Heart left ventricle (tissue), 13 donors: ENCODE data around the gene ADGRV1.

Experiments used
- CTCF ChIP-seq, 12 donors: fragments of 200-600 bp; sonication (generic) in 4 of 12; IDR thresholded peaks; one replicate each; pipeline versions ENCODE4 v1.5.0 to v1.8.0; 2018 to 2022; ENCODE audit warnings: antibody characterized with exemption in 12 of 12, mild to moderate bottlenecking in 5 of 12
- POLR2A ChIP-seq, 2 donors: fragments of 450-650 bp; IDR thresholded peaks; one replicate each; pipeline ENCODE4 v1.6.1; 2017; ENCODE audit warnings: antibody characterized with exemption in 2 of 2, mild to moderate bottlenecking in 2 of 2, moderate library complexity in 2 of 2
- donor health status: ischemic (EF 13 %, LVEDD 7.1; RV severe dilation, severe dysfunction).
- donor health status: DM: no; HTN: yes; CAD: no.
- donor health status: DM: no; HTN: no; CAD: no.
- donor health status: ischemic (EF 25% LVEDD 6.9; RV normal size, moderate dysfunction).
- donor health status: ischemic (EF 25% LVEDD 5.7; RV mildly dilated, moderate dysfunction).
- donor health status: ischemic (EF 35%, LVEDD 5.7; RV mildly dilated, moderate dysfunction).
- donor health status: nonischemic (EF 11% LVEDD 7.7; RV severe dilation, severe dysfunction).
- donor health status: DM: yes; HTN: yes; CAD: no.
- donor health status: PGD.
- donor health status: ischemic (EF 29% LVEDD 5.4; RV normal size, mild dysfunction).
- donor health status: nonischemic (EF 23%, LVEDD 6.1; RV moderate dilation, normal function).

GRCh38 chr5:90565491-90565890 is 6.9 kb downstream of the ADGRV1 start:
- TF ChIP-seq CTCF (IDR thresholded peaks at IDR 0.05) (no peak), POLR2A (IDR thresholded peaks at IDR 0.05) (no peak)
